Adrenal gland (tissue), 12 donors: ENCODE measurements around the gene SPINT1. TPM values are rescaled to one million over a fixed set of nuclear protein-coding genes. Genes with fewer than 3 reads are reported as not detected.

Experiments
- DNase-seq, 7 donors: peaks; one replicate each; pipeline ENCODE4 v3.0.0-alpha.2; 2019 to 2020
- H3K27ac ChIP-seq, 5 donors: fragments of 200-600 bp; sonication (generic) in 4 of 5; 1 replicate in 3 of 5; 2 replicates in 2 of 5; pipeline versions ENCODE4 v1.5.1 to v1.8.0; 2016 to 2020; ENCODE audit warnings: mild to moderate bottlenecking in 1 of 5
- H3K27me3 ChIP-seq: fragments of 200-600 bp; 2 replicates; pipeline ENCODE4 v1.8.0; 2021
- H3K36me3 ChIP-seq, 2 donors: fragments of 200-600 bp; replicated peaks in 1 of 2; 1 replicate in 1 of 2; 2 replicates in 1 of 2; pipeline versions ENCODE4 v1.5.1 to v1.8.0; 2018 to 2022
- H3K4me1 ChIP-seq, 2 donors: fragments of 200-600 bp; replicated peaks in 1 of 2; 1 replicate in 1 of 2; 2 replicates in 1 of 2; pipeline versions ENCODE4 v1.5.1 to v1.8.0; 2018 to 2021
- H3K4me3 ChIP-seq, 4 donors: fragments of 200-600 bp; sonication (generic) in 3 of 4; one replicate each; pipeline ENCODE4 v1.5.1; 2016 to 2018
- H3K9me3 ChIP-seq, 3 donors: fragments of 200-600 bp; sonication (generic) in 1 of 3; replicated peaks in 1 of 3; 1 replicate in 2 of 3; 2 replicates in 1 of 3; pipeline versions ENCODE4 v1.5.1 to v1.8.0; 2016 to 2021
- CTCF ChIP-seq, 6 experiments: fragments of 450-650 bp in 4 of 6; fragments of 200-600 bp in 2 of 6; sonication (generic) in 1 of 6; IDR thresholded peaks; 1 replicate in 5 of 6; 2 replicates in 1 of 6; pipeline versions ENCODE4 v1.5.1 to v1.8.0; 2016 to 2021; ENCODE audit warnings: antibody characterized with exemption in 6 of 6, mild to moderate bottlenecking in 2 of 6, moderate library complexity in 1 of 6
- POLR2A ChIP-seq, 2 donors: fragments of 450-650 bp; IDR thresholded peaks; one replicate each; pipeline ENCODE4 v1.6.1; 2017; ENCODE audit warnings: antibody characterized with exemption in 2 of 2, mild to moderate bottlenecking in 2 of 2, moderate library complexity in 1 of 2
- WGBS, 4 donors: extraction: QIAGEN DNeasy Blood & Tissue Kit in 2 of 4; methylation state at CpG; one replicate each; pipeline versions ENCODE4 v1.1.5 to v1.1.7; 2013 to 2017; 5-methylcytosine and 5-hydroxymethylcytosine counted together
- intact Hi-C, 2 donors: fragments of 100-400 bp; cut with DNase I; formaldehyde crosslinking; loops; one replicate each; pipeline versions ENCODE4 v1.14.1 to v1.15.0; 2022 to 2023
- polyA plus RNA-seq, 3 donors: library from polyadenylated mRNA; stranded (reverse); fragments of 200-250 nt in 2 of 3; fragments of 350-450 nt in 1 of 3; fragmentation: Illumina TruSeq in 1 of 3; extraction: RNeasy Lipid Tissue Mini Kit (QIAGEN cat#74804) in 1 of 3; gene quantifications; one replicate each; pipeline ENCODE4 v1.2.3, GENCODE V29; 2013 to 2014
- total RNA-seq, 9 donors: library from RNA; depleted of rRNA in 4 of 9; stranded (reverse); fragments of >200 nt in 4 of 9; fragments of 120-200 nt in 1 of 9; fragmentation: NEBNext Ultra II Directional in 1 of 9; extraction: Animal tissue kit (Norgen Biotek cat#: 25700) in 1 of 9; gene quantifications; one replicate each; pipeline versions ENCODE4 v1.1.0 to v1.2.4, GENCODE V29; 2013 to 2023
- donor health status: healthy with polysubstance abuse.
- donor health status: Bipolar disorder and iron deficiency.
- donor health status: DM: yes; HTN: yes; CAD: no.
- donor health status: DM: no; HTN: no; CAD: no.
- donor health status: DM: no; HTN: no; CAD: no.
- donor health status: DM: yes; HTN: yes; CAD: no.

Gene SPINT1
- total and polyA plus RNA-seq, 12 donors = 0.17 to 5.1 (median 1.2) TPM

- peak; percentile 98 to 99 (median 99) for DNase-seq
- Histone ChIP-seq H3K9me3 (no peaks in the 10 kb centered on the region), H3K27me3 (no peaks in the 10 kb centered on the region), H3K4me1 (peaks cover 0 to 18% of the 10 kb centered on the region in 2 donors), H3K4me3 (peak within 1 kb of the TSS; percentile 35 to 69 (median 50)), H3K27ac (peak within 1 kb of the TSS; percentile 81 to 96 (median 88)), H3K36me3 (peaks cover 0 to 28% of the 10 kb centered on the region in 2 donors)
- WGBS, 4 donors = 2 to 4% (median 3%) methylated on average over 36 to 55 of the region's 55 CpGs
- intact Hi-C loops = loop anchor here (2.0 to 10.0 kb wide), 4 partner anchors 35 to 199 kb away; partner anchors contain the start of gene RAD51 (in 1 of the 2)
- TF ChIP-seq POLR2A (IDR thresholded peaks at IDR 0.05) (peak; percentile 54 to 87), CTCF (IDR thresholded peaks at IDR 0.05) (peak; percentile 93 to 99 (median 97))
Observed at GRCh38 chr15:40893733-40894680, 50.2 kb downstream of the SPINT1 start, which contains the start of gene VPS18. TSS of gene VPS18 (plus strand) at chr15:40894450. CDS start at chr15:40894769, 319 bp downstream.

GRCh38 chr15:40894681-40895448 is 51.0 kb downstream of the SPINT1 start:
- Histone ChIP-seq H3K27ac (peak overlapping the region; percentile 81 to 96 (median 88)), H3K36me3 (peaks cover 0 to 37% of the 10 kb centered on the region in 2 donors), H3K9me3 (no peaks in the 10 kb centered on the region), H3K4me3 (peak overlapping the region; percentile 35 to 69 (median 50)), H3K4me1 (peaks cover 0 to 18% of the 10 kb centered on the region in 2 donors), H3K27me3 (no peaks in the 10 kb centered on the region)
- DNase-seq = peak; percentile 61 to 81 (median 74)
- intact Hi-C loops = loop anchor here (5.0 to 10.0 kb wide), 3 partner anchors 38 to 200 kb away; partner anchors contain the start of gene RAD51 (in 1 of the 2)
- TF ChIP-seq CTCF (IDR thresholded peaks at IDR 0.05) = peak; percentile 24 to 78 (median 67)
- TF ChIP-seq POLR2A (IDR thresholded peaks at IDR 0.05) = no peak
- 1 to 6% (median 2%) methylated on average over 14 to 33 of the region's 33 CpGs for WGBS, 4 donors

- 86 to 96% (median 91%) methylated on average over 19 to 33 of the region's 33 CpGs for WGBS, 4 donors
- Histone ChIP-seq H3K9me3 (no peaks in the 10 kb centered on the region), H3K4me1 (peaks cover 0 to 31% of the 10 kb centered on the region in 2 donors), H3K4me3 (no peak overlapping the region), H3K36me3 (peaks cover 0 to 71% of the 10 kb centered on the region in 2 donors), H3K27ac (no peak overlapping the region), H3K27me3 (no peaks in the 10 kb centered on the region)
- intact Hi-C loops = loop anchor here (5.0 to 10.0 kb wide), 3 partner anchors 115 to 283 kb away; partner anchors contain the start of gene RAD51 (in 1 of the 2)
- no peak for DNase-seq
- TF ChIP-seq CTCF (IDR thresholded peaks at IDR 0.05) = no peak
Observed at GRCh38 chr15:40899536-40900207, 55.8 kb downstream of the SPINT1 start.
